Prostate gland (tissue), 2 donors: ENCODE measurements around the gene SLC6A6. TPM values are rescaled to one million over a fixed set of nuclear protein-coding genes. Genes with fewer than 3 reads are reported as not detected.

ENCODE experiments used
- DNase-seq: peaks from one replicate; pipeline ENCODE4 v3.0.0-alpha.2; 2019; ENCODE audit warnings: low spot score
- H3K27ac ChIP-seq, 2 donors: fragments of 200-600 bp; sonication (generic); 2 replicates each; pipeline ENCODE4 v1.5.1; 2017 to 2019
- H3K27me3 ChIP-seq: fragments of 200-600 bp; sonication (generic); replicated peaks from 2 replicates; pipeline ENCODE4 v1.5.1; 2019; ENCODE audit not compliant: insufficient read depth
- H3K36me3 ChIP-seq, 2 donors: fragments of 200-600 bp; sonication (generic); 1 replicate in 1 of 2; 2 replicates in 1 of 2; pipeline versions ENCODE4 v1.5.1 to v1.8.1; 2017 to 2019
- H3K4me1 ChIP-seq: fragments of 200-600 bp; sonication (generic); replicated peaks from 2 replicates; pipeline ENCODE4 v1.5.1; 2019
- H3K4me3 ChIP-seq, 2 donors: fragments of 200-600 bp; sonication (generic); 2 replicates each; pipeline ENCODE4 v1.5.1; 2017 to 2019
- H3K9me3 ChIP-seq: fragments of 200-600 bp; sonication (generic); 2 replicates; pipeline ENCODE4 v1.5.1; 2017
- CTCF ChIP-seq, 4 experiments: fragments of 200-600 bp in 2 of 4; fragments of 450-650 bp in 2 of 4; sonication (generic) in 2 of 4; IDR thresholded peaks; 1 replicate in 3 of 4; 2 replicates in 1 of 4; pipeline ENCODE4 v1.5.1; 2016 to 2019; ENCODE audit warnings: antibody characterized with exemption in 4 of 4, mild to moderate bottlenecking in 2 of 4, moderate library complexity in 2 of 4
- POLR2A ChIP-seq: fragments of 450-650 bp; IDR thresholded peaks from one replicate; pipeline ENCODE4 v1.6.1; 2016; ENCODE audit warnings: antibody characterized with exemption, mild to moderate bottlenecking
- POLR2AphosphoS5 ChIP-seq: sonication (generic); formaldehyde crosslinking; IDR thresholded peaks from one replicate; pipeline ENCODE4 v1.6.1; 2017; ENCODE audit warnings: antibody characterized with exemption
- WGBS: methylation state at CpG from one replicate; pipeline ENCODE4 v1.1.5; 2018; 5-methylcytosine and 5-hydroxymethylcytosine counted together
- intact Hi-C: fragments of 100-400 bp; cut with DNase I; formaldehyde crosslinking; loops from one replicate; pipeline ENCODE4 v1.14.2; 2022
- total RNA-seq, 2 donors: library from RNA; depleted of rRNA; stranded (reverse); fragments of >200 nt; gene quantifications; one replicate each; pipeline ENCODE4 v1.1.0, GENCODE V29; 2016

SLC6A6 gene
- total RNA-seq = 10 to 100 TPM in 1 of 2 donors, 1 to 10 TPM in 1; 6.9 to 24.5 TPM

GRCh38 chr3:14402304-14402811, at the start of gene SLC6A6:
TSS of gene SLC6A6 (plus strand) at chr3:14402606. CDS start at chr3:14443635, 41,029 bp downstream.
- DNase-seq = peak; percentile 95
- TF ChIP-seq CTCF (IDR thresholded peaks at IDR 0.05) (peak in 3 of 4 experiments; percentile 64 to 74 (median 71)), POLR2AphosphoS5 (peak; percentile 88), POLR2A (peak; percentile 37)
- WGBS = 2% methylated on average over 22 of the region's 59 CpGs
- Histone ChIP-seq H3K4me3 (peak within 1 kb of the TSS; percentile 46 to 50), H3K9me3 (no peaks in the 10 kb centered on the region), H3K4me1 (peaks cover 11% of the 10 kb centered on the region), H3K27me3 (no peaks in the 10 kb centered on the region), H3K36me3 (no peaks in the 10 kb centered on the region), H3K27ac (peak within 1 kb of the TSS; percentile 75 to 79)
- intact Hi-C loops = loop anchor here (5.0 kb wide), 1 partner anchor 50 kb away; no protein-coding TSS in a partner anchor

GRCh38 chr3:14353502-14353901, 48.9 kb upstream of the SLC6A6 start:
- Histone ChIP-seq H3K4me3 (no peak overlapping the region), H3K27ac (no peak overlapping the region), H3K36me3 (no peaks in the 10 kb centered on the region), H3K4me1 (no peaks in the 10 kb centered on the region), H3K9me3 (no peaks in the 10 kb centered on the region), H3K27me3 (no peaks in the 10 kb centered on the region)
- no peak for DNase-seq
- 93% methylated on average over 1 of the region's 1 CpG for WGBS
- intact Hi-C loops = no loop called here
- TF ChIP-seq POLR2AphosphoS5 (no peak), POLR2A (no peak), CTCF (IDR thresholded peaks at IDR 0.05) (no peak)

DNA sequence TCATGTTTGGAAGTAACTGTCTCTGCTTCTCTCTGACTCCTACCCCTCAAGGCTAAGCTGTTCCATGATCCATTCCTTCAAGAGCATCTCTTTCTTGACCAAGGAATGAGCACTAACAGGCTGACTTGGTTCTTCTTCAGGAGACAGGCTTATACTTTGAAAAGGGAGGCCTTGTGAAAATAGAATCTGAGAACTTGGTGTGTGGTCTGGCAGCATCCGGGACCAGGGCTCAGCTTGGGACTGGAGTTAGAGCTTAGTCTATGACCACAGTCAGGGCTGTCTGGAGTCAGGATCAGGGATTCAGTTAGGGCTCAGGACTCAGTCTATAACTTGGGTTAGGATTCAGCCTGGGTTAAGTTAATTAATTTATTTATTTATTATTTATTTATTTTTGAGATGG, 44.9 kb upstream of the SLC6A6 start:
- H3K4me1 ChIP-seq = no peaks in the 10 kb centered on the region
- DNase-seq = no peak
- TF ChIP-seq CTCF (IDR thresholded peaks at IDR 0.05) = no peak
- no peak for TF ChIP-seq POLR2A
- TF ChIP-seq POLR2AphosphoS5 = no peak
- H3K27ac ChIP-seq = no peak overlapping the region
- no peaks in the 10 kb centered on the region for H3K27me3 ChIP-seq
- WGBS = 67% methylated on average over 1 of the region's 1 CpG
- intact Hi-C loops = no loop called here
- no peak overlapping the region for H3K4me3 ChIP-seq
- H3K9me3 ChIP-seq = no peaks in the 10 kb centered on the region
- no peaks in the 10 kb centered on the region for H3K36me3 ChIP-seq

- WGBS = 39% methylated on average over 26 of the region's 26 CpGs
- Histone ChIP-seq H3K4me3 (no peak overlapping the region), H3K27ac (peak overlapping the region; percentile 2 to 14), H3K36me3 (no peaks in the 10 kb centered on the region), H3K27me3 (no peaks in the 10 kb centered on the region), H3K9me3 (no peaks in the 10 kb centered on the region), H3K4me1 (no peaks in the 10 kb centered on the region)
- DNase-seq = peak; percentile 90
- TF ChIP-seq POLR2AphosphoS5 = peak; percentile 90
- TF ChIP-seq CTCF (IDR thresholded peaks at IDR 0.05) = peak in 1 of 4 experiments; percentile 17
- no peak for TF ChIP-seq POLR2A
- intact Hi-C loops = no loop called here
These were observed 43.8 kb upstream of the SLC6A6 start for GRCh38 chr3:14358426-14359211.

- Histone ChIP-seq H3K4me1 (no peaks in the 10 kb centered on the region), H3K9me3 (no peaks in the 10 kb centered on the region), H3K27me3 (no peaks in the 10 kb centered on the region), H3K36me3 (no peaks in the 10 kb centered on the region), H3K4me3 (no peak overlapping the region), H3K27ac (no peak overlapping the region)
- intact Hi-C loops = no loop called here
- no peak for TF ChIP-seq CTCF (IDR thresholded peaks at IDR 0.05)
- TF ChIP-seq POLR2A = no peak
- no peak for TF ChIP-seq POLR2AphosphoS5
- no peak for DNase-seq
- WGBS = 98% methylated on average over 3 of the region's 3 CpGs
These were observed 43.1 kb upstream of the SLC6A6 start for GRCh38 chr3:14359348-14359747.
